SK-N-SH treated with all-trans-retinoic acid at 6 μM for 48 hours (cell line): ENCODE data around the gene GHSR.

Source experiments
- ATAC-seq: fragments of 200-7000 bp; cut with Tn5 transposase; 3 replicates; pipeline ENCODE4 v1.9.1; 2020; ENCODE audit warnings: mild to moderate bottlenecking, moderate library complexity
- ARNTL ChIP-seq: fragments of 450-650 bp; formaldehyde crosslinking; IDR thresholded peaks from 2 replicates; pipeline ENCODE4 v1.5.0; 2020; ENCODE audit warnings: low read depth, mild to moderate bottlenecking, moderate library complexity, borderline replicate concordance
- BACH2 ChIP-seq: fragments of 250-450 bp; sonication (Bioruptor Pico); IDR thresholded peaks from 2 replicates; pipeline ENCODE4 v1.9.0; 2021; ENCODE audit warnings: mild to moderate bottlenecking, borderline replicate concordance
- CSDC2 ChIP-seq: fragments of 250-450 bp; sonication (Bioruptor Pico); IDR thresholded peaks from 2 replicates; pipeline ENCODE4 v1.5.0; 2020; ENCODE audit warnings: mild to moderate bottlenecking, moderate library complexity
- GLIS3 ChIP-seq: fragments of 250-450 bp; sonication (Bioruptor Pico); IDR thresholded peaks from 2 replicates; pipeline ENCODE4 v1.5.0; 2020; ENCODE audit warnings: mild to moderate bottlenecking, moderate library complexity
- ISL1 ChIP-seq: fragments of 250-450 bp; sonication (Bioruptor Pico); IDR thresholded peaks from 2 replicates; pipeline ENCODE4 v2.1.2; 2022; ENCODE audit warnings: mild to moderate bottlenecking, moderate library complexity
- OSR1 ChIP-seq: fragments of 250-450 bp; sonication (Bioruptor Pico); IDR thresholded peaks from 2 replicates; pipeline ENCODE4 v1.8.0; 2022; ENCODE audit warnings: moderate library complexity, mild to moderate bottlenecking, inconsistent platforms
- PPARA ChIP-seq: fragments of 250-450 bp; sonication (Bioruptor Pico); IDR thresholded peaks from 2 replicates; pipeline ENCODE4 v1.5.0; 2020; ENCODE audit warnings: mild to moderate bottlenecking, borderline replicate concordance
- SNAI2 ChIP-seq: fragments of 250-450 bp; sonication (Bioruptor Pico); IDR thresholded peaks from 2 replicates; pipeline ENCODE4 v1.5.0; 2020; ENCODE audit warnings: mild to moderate bottlenecking, moderate library complexity
- TCF4 ChIP-seq: fragments of 250-450 bp; sonication (Bioruptor Pico); IDR thresholded peaks from 2 replicates; pipeline ENCODE4 v1.8.0; 2021; ENCODE audit warnings: mild to moderate bottlenecking, moderate library complexity, borderline replicate concordance
- TOX ChIP-seq: fragments of 250-450 bp; sonication (Bioruptor Pico); IDR thresholded peaks from 2 replicates; pipeline ENCODE4 v1.8.0; 2021; ENCODE audit warnings: mild to moderate bottlenecking, moderate library complexity, borderline replicate concordance
- ZFP3 ChIP-seq: fragments of 250-450 bp; sonication (Bioruptor Pico); IDR thresholded peaks from 2 replicates; pipeline ENCODE4 v1.5.0; 2020; ENCODE audit warnings: mild to moderate bottlenecking, moderate library complexity
- ZFP30 ChIP-seq: fragments of 450-650 bp; formaldehyde crosslinking; IDR thresholded peaks from 2 replicates; pipeline ENCODE4 v1.5.0; 2022; ENCODE audit warnings: mild to moderate bottlenecking, moderate library complexity
- ZNF565 ChIP-seq: fragments of 450-650 bp; formaldehyde crosslinking; conservative IDR thresholded peaks from 2 replicates; pipeline ENCODE4 v1.5.0; 2020; ENCODE audit warnings: low read depth, mild to moderate bottlenecking, moderate library complexity
- ZNF70 ChIP-seq: fragments of 450-650 bp; formaldehyde crosslinking; IDR thresholded peaks from 2 replicates; pipeline ENCODE4 v1.5.0; 2020; ENCODE audit warnings: mild to moderate bottlenecking, moderate library complexity
- ZNF8 ChIP-seq: fragments of 450-650 bp; formaldehyde crosslinking; IDR thresholded peaks from 2 replicates; pipeline ENCODE4 v1.5.0; 2020; ENCODE audit warnings: mild to moderate bottlenecking, moderate library complexity
- TF ChIP-seq, protein P1 (sequence below): fragments of 250-450 bp; sonication (Bioruptor Pico); IDR thresholded peaks from 2 replicates; pipeline ENCODE4 v1.5.1; 2020; ENCODE audit warnings: low read depth, mild to moderate bottlenecking, moderate library complexity
- TF ChIP-seq, protein P2 (sequence below): fragments of 250-450 bp; sonication (Bioruptor Pico); IDR thresholded peaks from 2 replicates; pipeline ENCODE4 v1.5.1; 2021; ENCODE audit warnings: mild to moderate bottlenecking, moderate library complexity
- TF ChIP-seq, protein P3 (sequence below): fragments of 250-450 bp; sonication (Bioruptor Pico); IDR thresholded peaks from 2 replicates; pipeline ENCODE4 v1.8.0; 2020; ENCODE audit warnings: mild to moderate bottlenecking, moderate library complexity, borderline replicate concordance
- TF ChIP-seq, protein P4 (sequence below): fragments of 250-450 bp; sonication (Bioruptor Pico); IDR thresholded peaks from 2 replicates; pipeline ENCODE4 v1.5.0; 2020; ENCODE audit warnings: mild to moderate bottlenecking, moderate library complexity

Gene GHSR

DNA sequence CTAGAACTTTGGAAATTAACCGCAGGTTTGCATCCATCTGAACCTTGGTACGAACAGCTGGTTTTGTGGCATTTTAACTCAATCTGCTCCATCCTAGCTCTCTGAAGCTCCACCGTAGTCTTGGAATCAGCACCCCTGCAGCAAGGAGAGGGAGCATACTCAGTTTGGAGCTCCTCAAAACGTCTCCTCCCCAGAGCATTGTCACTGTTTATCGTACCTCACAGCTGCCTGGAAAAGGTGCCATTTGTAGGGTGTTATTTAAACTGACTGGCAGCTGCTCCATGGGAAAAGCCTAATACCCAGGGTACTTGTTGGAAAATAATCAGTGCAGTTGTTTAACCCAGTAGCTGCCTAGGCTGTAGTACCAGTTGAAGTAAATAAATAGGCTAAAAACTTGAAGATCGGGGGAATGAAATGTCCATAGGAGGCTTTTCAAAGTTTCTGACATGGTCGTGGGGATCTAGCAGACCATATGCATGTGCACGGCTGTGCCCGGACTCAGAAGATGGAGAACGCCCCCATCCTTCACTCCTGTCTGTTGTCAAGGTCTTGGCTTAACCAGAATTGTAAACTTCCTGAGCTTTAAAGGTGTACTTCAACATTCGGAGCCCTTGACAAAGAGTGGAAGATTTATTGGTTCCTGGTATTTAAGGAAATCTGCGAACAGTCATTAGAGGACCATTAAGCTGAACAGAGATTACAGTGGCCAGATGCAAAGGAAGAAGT lies 43.9 kb downstream of the GHSR start:
- ATAC-seq = no peak
- no peak for TF ChIP-seq ISL1
- TF ChIP-seq SNAI2 (CRISPR knock-in tag) = no peak
- TF ChIP-seq, protein P1, sequence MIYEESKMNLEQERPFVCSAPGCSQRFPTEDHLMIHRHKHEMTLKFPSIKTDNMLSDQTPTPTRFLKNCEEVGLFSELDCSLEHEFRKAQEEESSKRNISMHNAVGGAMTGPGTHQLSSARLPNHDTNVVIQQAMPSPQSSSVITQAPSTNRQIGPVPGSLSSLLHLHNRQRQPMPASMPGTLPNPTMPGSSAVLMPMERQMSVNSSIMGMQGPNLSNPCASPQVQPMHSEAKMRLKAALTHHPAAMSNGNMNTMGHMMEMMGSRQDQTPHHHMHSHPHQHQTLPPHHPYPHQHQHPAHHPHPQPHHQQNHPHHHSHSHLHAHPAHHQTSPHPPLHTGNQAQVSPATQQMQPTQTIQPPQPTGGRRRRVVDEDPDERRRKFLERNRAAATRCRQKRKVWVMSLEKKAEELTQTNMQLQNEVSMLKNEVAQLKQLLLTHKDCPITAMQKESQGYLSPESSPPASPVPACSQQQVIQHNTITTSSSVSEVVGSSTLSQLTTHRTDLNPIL (CRISPR knock-in tag) = no peak
- TF ChIP-seq GLIS3 (CRISPR knock-in tag) = no peak
- TF ChIP-seq ZFP30 (CRISPR knock-in tag) = no peak
- TF ChIP-seq, protein P2, sequence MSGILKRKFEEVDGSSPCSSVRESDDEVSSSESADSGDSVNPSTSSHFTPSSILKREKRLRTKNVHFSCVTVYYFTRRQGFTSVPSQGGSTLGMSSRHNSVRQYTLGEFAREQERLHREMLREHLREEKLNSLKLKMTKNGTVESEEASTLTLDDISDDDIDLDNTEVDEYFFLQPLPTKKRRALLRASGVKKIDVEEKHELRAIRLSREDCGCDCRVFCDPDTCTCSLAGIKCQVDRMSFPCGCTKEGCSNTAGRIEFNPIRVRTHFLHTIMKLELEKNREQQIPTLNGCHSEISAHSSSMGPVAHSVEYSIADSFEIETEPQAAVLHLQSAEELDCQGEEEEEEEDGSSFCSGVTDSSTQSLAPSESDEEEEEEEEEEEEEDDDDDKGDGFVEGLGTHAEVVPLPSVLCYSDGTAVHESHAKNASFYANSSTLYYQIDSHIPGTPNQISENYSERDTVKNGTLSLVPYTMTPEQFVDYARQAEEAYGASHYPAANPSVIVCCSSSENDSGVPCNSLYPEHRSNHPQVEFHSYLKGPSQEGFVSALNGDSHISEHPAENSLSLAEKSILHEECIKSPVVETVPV (CRISPR knock-in tag) = no peak

DNA sequence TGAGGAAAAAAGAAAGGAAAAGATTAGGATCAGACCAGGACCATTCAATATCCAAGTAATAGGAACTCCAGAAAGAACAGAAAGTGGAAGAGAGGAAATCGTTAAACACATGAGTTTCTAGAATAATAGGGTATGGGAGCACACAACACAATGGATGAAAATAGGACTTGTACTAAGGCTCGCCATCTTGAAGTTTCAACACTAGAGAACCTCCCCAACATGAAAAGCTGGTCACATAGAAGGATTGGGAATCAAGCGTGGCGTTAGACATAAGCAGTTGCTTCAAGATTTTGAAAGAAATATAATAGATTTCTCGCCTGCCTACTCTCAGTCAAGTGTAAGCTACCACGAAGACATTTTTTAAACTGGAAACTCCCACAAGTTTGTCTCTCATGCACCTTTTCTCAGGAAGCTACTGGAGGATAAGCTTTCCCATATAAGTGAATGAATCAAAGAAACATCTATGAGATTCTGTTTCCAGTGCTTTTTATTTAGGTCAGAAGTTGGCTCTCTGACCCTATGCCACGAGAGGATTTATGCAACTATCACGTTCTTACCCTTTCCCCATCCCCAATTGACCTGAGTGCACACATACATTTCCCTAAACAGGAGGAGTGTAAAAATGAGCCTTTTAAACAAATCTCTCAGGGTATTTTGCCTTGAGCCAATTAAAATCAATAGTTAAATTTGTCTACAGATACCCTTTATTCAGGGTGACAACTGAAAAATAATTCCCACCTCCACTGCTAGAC lies 45.2 kb downstream of the GHSR start:
- ATAC-seq = no peak

More for the DNA sequence above, 45.2 kb downstream of the GHSR start:
- TF ChIP-seq ZFP3 (no peak), CSDC2 (no peak), ISL1 (no peak), TCF4 (CRISPR knock-in tag) (no peak), OSR1 (CRISPR knock-in tag) (no peak), ZNF8 (no peak), TOX (no peak), GLIS3 (CRISPR knock-in tag) (no peak), SNAI2 (CRISPR knock-in tag) (no peak), ARNTL (CRISPR knock-in tag) (no peak), ZNF565 (CRISPR knock-in tag) (no peak), ZNF70 (CRISPR knock-in tag) (no peak), PPARA (CRISPR knock-in tag) (no peak), BACH2 (CRISPR knock-in tag) (no peak)
- TF ChIP-seq, protein P3, sequence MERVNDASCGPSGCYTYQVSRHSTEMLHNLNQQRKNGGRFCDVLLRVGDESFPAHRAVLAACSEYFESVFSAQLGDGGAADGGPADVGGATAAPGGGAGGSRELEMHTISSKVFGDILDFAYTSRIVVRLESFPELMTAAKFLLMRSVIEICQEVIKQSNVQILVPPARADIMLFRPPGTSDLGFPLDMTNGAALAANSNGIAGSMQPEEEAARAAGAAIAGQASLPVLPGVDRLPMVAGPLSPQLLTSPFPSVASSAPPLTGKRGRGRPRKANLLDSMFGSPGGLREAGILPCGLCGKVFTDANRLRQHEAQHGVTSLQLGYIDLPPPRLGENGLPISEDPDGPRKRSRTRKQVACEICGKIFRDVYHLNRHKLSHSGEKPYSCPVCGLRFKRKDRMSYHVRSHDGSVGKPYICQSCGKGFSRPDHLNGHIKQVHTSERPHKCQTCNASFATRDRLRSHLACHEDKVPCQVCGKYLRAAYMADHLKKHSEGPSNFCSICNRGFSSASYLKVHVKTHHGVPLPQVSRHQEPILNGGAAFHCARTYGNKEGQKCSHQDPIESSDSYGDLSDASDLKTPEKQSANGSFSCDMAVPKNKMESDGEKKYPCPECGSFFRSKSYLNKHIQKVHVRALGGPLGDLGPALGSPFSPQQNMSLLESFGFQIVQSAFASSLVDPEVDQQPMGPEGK (CRISPR knock-in tag) = no peak
- TF ChIP-seq, protein P1 (CRISPR knock-in tag) = no peak
- TF ChIP-seq, protein P2 (CRISPR knock-in tag) = no peak
- TF ChIP-seq, protein P4, sequence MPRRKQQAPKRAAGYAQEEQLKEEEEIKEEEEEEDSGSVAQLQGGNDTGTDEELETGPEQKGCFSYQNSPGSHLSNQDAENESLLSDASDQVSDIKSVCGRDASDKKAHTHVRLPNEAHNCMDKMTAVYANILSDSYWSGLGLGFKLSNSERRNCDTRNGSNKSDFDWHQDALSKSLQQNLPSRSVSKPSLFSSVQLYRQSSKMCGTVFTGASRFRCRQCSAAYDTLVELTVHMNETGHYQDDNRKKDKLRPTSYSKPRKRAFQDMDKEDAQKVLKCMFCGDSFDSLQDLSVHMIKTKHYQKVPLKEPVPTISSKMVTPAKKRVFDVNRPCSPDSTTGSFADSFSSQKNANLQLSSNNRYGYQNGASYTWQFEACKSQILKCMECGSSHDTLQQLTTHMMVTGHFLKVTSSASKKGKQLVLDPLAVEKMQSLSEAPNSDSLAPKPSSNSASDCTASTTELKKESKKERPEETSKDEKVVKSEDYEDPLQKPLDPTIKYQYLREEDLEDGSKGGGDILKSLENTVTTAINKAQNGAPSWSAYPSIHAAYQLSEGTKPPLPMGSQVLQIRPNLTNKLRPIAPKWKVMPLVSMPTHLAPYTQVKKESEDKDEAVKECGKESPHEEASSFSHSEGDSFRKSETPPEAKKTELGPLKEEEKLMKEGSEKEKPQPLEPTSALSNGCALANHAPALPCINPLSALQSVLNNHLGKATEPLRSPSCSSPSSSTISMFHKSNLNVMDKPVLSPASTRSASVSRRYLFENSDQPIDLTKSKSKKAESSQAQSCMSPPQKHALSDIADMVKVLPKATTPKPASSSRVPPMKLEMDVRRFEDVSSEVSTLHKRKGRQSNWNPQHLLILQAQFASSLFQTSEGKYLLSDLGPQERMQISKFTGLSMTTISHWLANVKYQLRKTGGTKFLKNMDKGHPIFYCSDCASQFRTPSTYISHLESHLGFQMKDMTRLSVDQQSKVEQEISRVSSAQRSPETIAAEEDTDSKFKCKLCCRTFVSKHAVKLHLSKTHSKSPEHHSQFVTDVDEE (CRISPR knock-in tag) = no peak
- TF ChIP-seq, all 23 proteins: peak for 0
